AG04450 (cell line): Measurements from ENCODE around the gene MMAB. TPM values are rescaled to one million over a fixed set of nuclear protein-coding genes. Genes with fewer than 3 reads are reported as not detected.

Experiments
- CTCF ChIA-PET: fragments of 300-600, 350-600 bp; formaldehyde crosslinking; extraction: SDS; loops from one replicate; lab custom pipeline; 2022; ENCODE audit warnings: antibody characterized with exemption, inconsistent platforms; lab: Charles Lee
- POLR2A ChIA-PET: fragments of 350-600 bp; formaldehyde crosslinking; extraction: SDS; loops from one replicate; lab custom pipeline; 2021; ENCODE audit warnings: antibody characterized with exemption, inconsistent platforms; lab: Yijun Ruan, JAX
- DNase-seq: peaks from one replicate; pipeline ENCODE4 v3.0.0-alpha.2; 2011; ENCODE audit warnings: low read depth, low spot score
- H3K27ac ChIP-seq: one replicate; pipeline ENCODE4 v1.5.1; 2012; ENCODE audit warnings: low read depth, low read length, control low read depth
- H3K27me3 ChIP-seq: one replicate; pipeline ENCODE4 v1.6.0; 2012; ENCODE audit warnings: low read length; ENCODE audit not compliant: control insufficient read depth, insufficient read depth
- H3K4me3 ChIP-seq: 2 replicates; pipeline ENCODE4 v1.5.1; 2011; ENCODE audit warnings: mild to moderate bottlenecking, low read depth, low read length, control low read depth
- H3K9me3 ChIP-seq: 2 replicates; pipeline ENCODE4 v1.5.1; 2012; ENCODE audit warnings: low read length; ENCODE audit not compliant: control insufficient read depth, insufficient read depth
- CTCF ChIP-seq: IDR thresholded peaks from 2 replicates; pipeline ENCODE4 v1.5.1; 2011; ENCODE audit warnings: low read depth, low read length, control low read depth, inconsistent platforms
- polyA plus RNA-seq: library from polyadenylated mRNA; depleted of rRNA; stranded (reverse); fragments of >200 nt; gene quantifications from 2 replicates; pipeline ENCODE4 v1.2.3, GENCODE V29; 2011; rRNA removed

Gene MMAB
- polyA plus RNA-seq, 1 experiment: 13.0 TPM

- no peaks in the 10 kb centered on the region for H3K27me3 ChIP-seq
- ChIA-PET CTCF (no interaction called here), POLR2A (no interaction called here)
- no peak for DNase-seq
- no peak for TF ChIP-seq CTCF
- H3K4me3 ChIP-seq: no peak overlapping the region
- no peak overlapping the region for H3K27ac ChIP-seq
- H3K9me3 ChIP-seq: no peaks in the 10 kb centered on the region
These were observed 60.7 kb downstream of the MMAB start for GRCh38 chr12:109512608-109513007.

GRCh38 chr12:109510196-109510595 is 63.1 kb downstream of the MMAB start:
- DNase-seq: no peak
- no peaks in the 10 kb centered on the region for H3K9me3 ChIP-seq
- no peak overlapping the region for H3K4me3 ChIP-seq
- TF ChIP-seq CTCF: no peak
- ChIA-PET CTCF (interaction anchor here (0.6 to 1.1 kb wide), 2 partner anchors 9 to 82 kb away, joined by 3 read pairs; no protein-coding TSS in a partner anchor), POLR2A (interaction anchor here (0.7 kb wide), 1 partner anchor 33 kb away, joined by 3 read pairs; the partner anchor contains the start of genes KCTD10 and UBE3B)
- no peaks in the 10 kb centered on the region for H3K27me3 ChIP-seq
- H3K27ac ChIP-seq: no peak overlapping the region

- Histone ChIP-seq H3K9me3 (no peaks in the 10 kb centered on the region), H3K27me3 (no peaks in the 10 kb centered on the region), H3K27ac (no peak overlapping the region), H3K4me3 (no peak overlapping the region)
- no peak for TF ChIP-seq CTCF
- CTCF ChIA-PET: interaction anchor here (1.1 to 2.4 kb wide), 2 partner anchors 15 to 76 kb away, joined by 5 to 8 read pairs; no protein-coding TSS in a partner anchor
- no peak for DNase-seq
- POLR2A ChIA-PET: no interaction called here
These were observed 69.2 kb downstream of the MMAB start for GRCh38 chr12:109504068-109504467.

Other genes starting within 250 kb of the MMAB start
- gene MYO1H, start 225.6 kb downstream of the MMAB start, polyA plus RNA-seq: not detected in 2 replicates
- gene KCTD10, start 96.2 kb downstream of the MMAB start, polyA plus RNA-seq: 119 and 128 TPM in 2 replicates
- gene UBE3B, start 95.9 kb downstream of the MMAB start, polyA plus RNA-seq: 40.5 and 42.8 TPM in 2 replicates
- gene MVK, start 290 bp upstream of the MMAB start, polyA plus RNA-seq: 4.7 and 5.9 TPM in 2 replicates
- 0.15 and 0.16 TPM in 2 replicates for gene FAM222A, start 140.3 kb upstream of the MMAB start, polyA plus RNA-seq